HG03108 (cell line): Measurements from ENCODE around the gene CDKAL1.
"Not testable (repeated sequence)": the region's sequence is repeated elsewhere in the genome, so short reads cannot be mapped to it uniquely, and the experiment has no call there.

ENCODE experiments used
- ATAC-seq: cut with Tn5 transposase; IDR thresholded peaks from one replicate; pipeline ENCODE4 v1.9.1; 2021; ENCODE audit warnings: moderate library complexity; ENCODE audit not compliant: unreplicated experiment

Gene CDKAL1

DNA sequence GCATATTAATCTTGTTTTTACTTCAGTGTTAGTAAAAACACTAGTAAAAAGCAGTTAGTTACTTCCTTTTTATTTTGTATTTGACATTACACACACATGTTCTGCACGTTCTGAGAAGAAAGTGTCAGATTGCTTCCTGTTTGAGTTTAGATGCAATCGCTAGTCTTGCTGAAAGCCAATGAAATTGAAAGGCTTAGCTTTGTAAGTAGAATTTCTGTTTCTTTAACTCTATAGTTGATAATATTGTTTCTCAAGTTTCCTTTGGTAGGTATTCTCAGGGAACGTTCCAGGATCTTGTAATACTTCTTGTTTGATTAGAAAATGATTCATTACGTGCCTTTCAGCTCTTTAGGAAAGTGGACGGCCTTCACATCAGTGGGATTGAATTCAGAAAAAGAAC lies 55.0 kb downstream of the CDKAL1 start:
- no peak for ATAC-seq

- not testable (repeated sequence) for ATAC-seq
Observed at GRCh38 chr6:20590476-20590875, 56.2 kb downstream of the CDKAL1 start.

GRCh38 chr6:20594299-20594853 lies 60.1 kb downstream of the CDKAL1 start:
- not testable (repeated sequence) for ATAC-seq

DNA sequence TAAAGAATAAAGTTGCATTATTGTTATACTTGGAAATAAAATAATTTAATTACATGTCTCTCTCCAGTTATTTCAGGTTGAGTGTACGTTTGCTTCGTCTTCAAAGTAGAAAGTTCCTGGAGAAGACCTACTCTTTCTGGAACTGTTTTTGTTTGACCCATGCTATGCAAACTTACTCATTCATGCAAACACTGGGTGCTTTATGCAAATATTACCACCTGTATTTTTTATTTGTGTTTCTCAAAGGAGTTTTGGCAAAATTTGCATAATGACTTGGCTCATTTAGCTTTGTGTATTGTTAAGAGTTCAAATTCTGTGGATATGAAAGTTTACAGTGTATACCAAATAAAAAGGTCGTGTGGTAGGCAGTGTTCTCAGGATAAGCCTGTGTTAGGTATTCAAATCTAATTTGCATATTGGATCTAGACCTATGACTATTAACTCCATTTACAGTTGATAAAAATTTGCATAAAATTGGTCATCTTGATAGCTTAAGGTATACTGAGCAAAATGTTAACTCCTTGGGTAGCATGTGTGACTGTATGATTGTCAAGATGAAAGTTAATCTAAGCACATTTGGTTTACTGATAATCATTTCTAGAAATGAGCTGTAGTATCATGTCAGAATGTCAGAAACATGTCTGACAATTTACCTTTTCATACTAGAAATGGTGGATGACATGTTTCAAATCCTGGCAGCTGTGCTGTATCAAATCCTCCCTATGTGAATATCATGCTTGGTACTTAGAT lies 65.2 kb downstream of the CDKAL1 start:
- ATAC-seq = no peak

- ATAC-seq = no peak
Observed at GRCh38 chr6:20600831-20601230, 66.6 kb downstream of the CDKAL1 start.

DNA sequence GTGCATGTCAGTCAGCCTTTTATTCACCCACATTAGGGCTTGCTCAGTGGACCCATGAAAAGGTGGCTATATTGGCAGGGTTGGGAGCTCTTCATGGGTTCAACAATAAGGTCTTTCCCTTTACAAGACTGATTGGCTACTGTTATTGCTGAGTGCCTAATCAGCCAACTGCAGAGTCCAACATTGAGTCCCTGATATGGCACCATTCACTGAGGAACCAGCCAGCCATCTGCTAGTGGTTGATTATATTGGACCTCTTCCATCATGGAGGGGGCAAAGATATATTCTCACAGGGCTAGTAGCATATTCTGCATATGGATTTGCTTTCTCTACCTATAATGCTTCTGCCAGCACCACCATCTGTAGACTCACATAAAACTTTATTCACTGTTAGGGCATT lies 69.9 kb downstream of the CDKAL1 start:
- ATAC-seq = no peak

DNA sequence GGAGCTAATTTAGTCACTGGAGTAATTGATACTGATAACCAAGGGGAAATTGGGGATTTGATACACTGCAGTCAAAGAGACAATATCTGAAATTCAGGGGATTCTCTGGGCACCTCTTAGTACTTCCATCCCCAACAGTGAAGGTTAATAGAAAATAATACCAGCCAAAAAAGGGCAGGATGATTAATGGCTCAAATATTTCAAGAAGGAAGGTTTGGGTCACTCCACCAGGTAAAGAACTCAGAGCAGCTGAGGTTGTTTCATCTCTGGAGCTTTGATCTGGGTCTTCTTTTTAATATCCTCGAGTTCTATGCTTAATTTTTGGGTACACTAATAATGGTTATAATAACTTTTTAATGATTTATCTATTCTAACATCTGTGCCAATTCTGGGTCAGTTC lies 70.8 kb downstream of the CDKAL1 start:
- ATAC-seq = no peak

DNA sequence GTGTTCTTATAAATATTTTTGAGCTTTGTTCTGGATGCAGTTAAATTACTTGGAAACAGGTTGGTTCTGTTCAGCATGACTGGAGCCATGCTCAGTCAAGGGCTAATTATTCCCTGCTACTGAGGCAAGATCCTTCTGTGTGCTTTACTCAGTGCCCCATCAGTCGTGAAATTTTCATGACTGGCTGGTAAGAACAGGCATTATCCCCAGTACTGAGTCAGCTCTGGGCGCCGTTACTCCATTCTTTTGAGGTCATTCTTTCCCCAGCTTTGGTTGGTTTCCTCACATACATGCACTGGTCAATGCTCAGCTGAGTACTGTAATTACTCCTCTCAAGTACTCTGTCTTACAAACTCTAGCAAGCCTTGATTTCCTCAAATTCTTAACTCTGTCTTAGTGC lies 71.3 kb downstream of the CDKAL1 start:
- no peak for ATAC-seq

- no peak for ATAC-seq
Observed at GRCh38 chr6:20606831-20607230, 72.6 kb downstream of the CDKAL1 start.

- ATAC-seq = no peak
Observed at GRCh38 chr6:20608356-20608755, 74.1 kb downstream of the CDKAL1 start.

DNA sequence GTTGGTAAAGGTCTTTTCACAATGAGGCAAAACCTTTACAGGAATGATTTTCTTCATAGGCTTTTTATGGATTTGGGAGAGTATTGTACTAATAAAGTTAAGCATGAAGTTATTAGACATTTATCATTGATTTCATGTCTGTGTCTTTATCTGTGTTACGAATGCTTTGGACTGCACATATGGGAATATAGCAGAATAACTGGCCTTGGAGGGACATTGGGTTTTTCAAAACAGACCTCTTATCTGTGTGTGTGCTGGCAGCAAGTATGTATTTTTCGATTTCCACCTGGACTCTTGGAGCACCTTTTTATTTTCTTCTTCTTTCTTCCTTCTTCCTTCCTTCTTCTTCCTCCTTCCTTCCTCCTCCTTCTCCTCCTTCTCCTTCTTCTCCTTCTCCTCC lies 74.6 kb downstream of the CDKAL1 start:
- no peak for ATAC-seq

DNA sequence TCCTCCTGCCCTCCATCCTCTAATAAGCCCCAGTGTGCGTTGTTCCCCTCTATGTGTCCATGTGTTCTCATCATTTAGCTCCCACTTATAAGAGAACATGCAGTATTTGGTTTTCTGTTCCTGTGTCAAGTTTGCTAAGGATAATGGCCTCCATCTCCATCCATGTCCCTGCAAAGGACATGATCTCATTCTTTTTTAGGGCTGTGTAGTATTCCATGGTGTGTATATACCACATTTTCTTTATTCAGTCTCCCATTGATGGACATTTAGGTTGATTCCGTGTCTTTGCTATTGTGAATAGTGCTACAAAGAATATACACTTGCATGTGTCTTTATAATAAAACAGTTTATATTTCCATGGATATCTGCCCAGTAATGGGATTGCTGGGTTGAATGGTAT lies 75.7 kb downstream of the CDKAL1 start:
- ATAC-seq = not testable (repeated sequence)

GRCh38 chr6:20610636-20611370 lies 76.5 kb downstream of the CDKAL1 start:
- no peak for ATAC-seq

DNA sequence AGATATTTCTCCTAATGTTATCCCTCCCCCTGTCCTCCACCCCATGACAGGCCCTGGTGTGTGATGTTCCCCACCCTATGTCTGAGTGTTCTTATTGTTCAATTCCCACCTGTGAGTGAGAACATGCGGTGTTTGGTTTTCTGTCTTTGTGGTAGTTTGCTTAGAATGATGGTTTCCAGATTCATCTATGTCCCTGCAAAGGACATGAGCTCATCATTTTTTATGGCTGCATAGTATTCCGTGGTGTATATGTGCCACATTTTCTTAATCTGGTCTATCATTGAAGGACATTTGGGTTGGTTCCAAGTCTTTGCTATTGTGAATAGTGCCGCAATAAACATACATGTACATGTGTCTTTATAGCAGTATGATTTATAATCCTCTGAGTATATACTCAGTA lies 83.3 kb downstream of the CDKAL1 start:
- ATAC-seq = not testable (repeated sequence)

- ATAC-seq = no peak
Observed at GRCh38 chr6:20620043-20620442, 85.8 kb downstream of the CDKAL1 start.

DNA sequence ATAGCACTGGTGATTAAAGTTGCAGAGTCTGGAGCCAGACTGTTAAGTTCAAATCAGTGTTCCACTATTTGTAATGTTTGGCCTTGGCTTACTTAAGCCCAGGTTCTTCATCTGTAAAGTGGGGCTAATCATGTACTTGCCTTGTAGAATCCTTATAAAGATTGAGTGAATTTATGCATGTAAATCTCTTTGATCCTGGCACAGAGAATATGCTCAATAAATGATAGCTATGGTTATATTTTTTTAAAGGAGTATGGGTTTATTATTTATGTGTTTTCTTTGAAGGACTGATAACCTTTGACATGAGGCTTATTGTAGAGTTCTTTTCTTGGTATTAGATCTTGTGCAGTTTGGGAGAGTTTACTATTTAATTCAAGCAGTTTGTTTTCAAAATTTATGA lies 89.5 kb downstream of the CDKAL1 start:
- ATAC-seq = no peak

- ATAC-seq = no peak
Observed at GRCh38 chr6:20626165-20626564, 91.9 kb downstream of the CDKAL1 start.

GRCh38 chr6:20629509-20629908 lies 95.3 kb downstream of the CDKAL1 start:
- no peak for ATAC-seq

- ATAC-seq = no peak
Observed at GRCh38 chr6:20630136-20630535, 95.9 kb downstream of the CDKAL1 start.

GRCh38 chr6:20630617-20631548 lies 96.6 kb downstream of the CDKAL1 start:
- ATAC-seq = no peak

- no peak for ATAC-seq
Observed at GRCh38 chr6:20631549-20631924, 97.3 kb downstream of the CDKAL1 start.
